Liver (tissue), 9 donors: ENCODE results near the gene MAPK4. TPM values are rescaled to one million over a fixed set of nuclear protein-coding genes. Genes with fewer than 3 reads are reported as not detected.

Experiments used
- DNase-seq: peaks from one replicate; pipeline ENCODE4 v3.0.0-alpha.2; 2017; ENCODE audit warnings: low spot score
- H3K27ac ChIP-seq, 2 donors: one replicate each; pipeline ENCODE4 v1.7.0; 2013; ENCODE audit warnings: inconsistent platforms in 2 of 2, low read length in 2 of 2, control low read depth in 1 of 2, low read depth in 1 of 2, mild to moderate bottlenecking in 1 of 2
- H3K27me3 ChIP-seq, 4 donors: one replicate each; pipeline versions ENCODE4 v1.6.1 to v1.7.0; 2013; ENCODE audit warnings: low read length in 3 of 4, inconsistent platforms in 1 of 4, mild to moderate bottlenecking in 1 of 4, moderate library complexity in 1 of 4; ENCODE audit not compliant: control insufficient read depth in 4 of 4, insufficient read depth in 4 of 4
- H3K36me3 ChIP-seq, 4 donors: one replicate each; pipeline versions ENCODE4 v1.6.1 to v1.7.0; 2013; ENCODE audit warnings: low read length in 3 of 4, mild to moderate bottlenecking in 3 of 4, low read depth in 1 of 4, moderate library complexity in 1 of 4; ENCODE audit not compliant: control insufficient read depth in 4 of 4, insufficient read depth in 3 of 4
- H3K4me1 ChIP-seq, 4 donors: one replicate each; pipeline versions ENCODE4 v1.6.1 to v1.7.0; 2013; ENCODE audit warnings: low read length in 3 of 4, mild to moderate bottlenecking in 3 of 4, moderate library complexity in 1 of 4; ENCODE audit not compliant: control insufficient read depth in 4 of 4, insufficient read depth in 4 of 4
- H3K4me3 ChIP-seq, 3 donors: one replicate each; pipeline versions ENCODE4 v1.6.1 to v1.7.0; 2013; ENCODE audit warnings: low read length in 3 of 3, control low read depth in 1 of 3, low read depth in 1 of 3, mild to moderate bottlenecking in 1 of 3
- H3K9ac ChIP-seq, 2 donors: one replicate each; pipeline ENCODE4 v1.7.0; 2013; ENCODE audit warnings: low read length in 2 of 2, mild to moderate bottlenecking in 2 of 2, moderate library complexity in 2 of 2, control low read depth in 1 of 2, low read depth in 1 of 2
- H3K9me3 ChIP-seq, 4 donors: one replicate each; pipeline versions ENCODE4 v1.6.1 to v1.7.0; 2013; ENCODE audit warnings: low read length in 3 of 4; ENCODE audit not compliant: control insufficient read depth in 4 of 4
- EGR1 ChIP-seq, 2 donors: IDR thresholded peaks; 2 replicates each; pipeline ENCODE4 v1.6.1; 2016 to 2018; ENCODE audit warnings: antibody characterized with exemption in 2 of 2, low read depth in 2 of 2
- FOXA1 ChIP-seq: IDR thresholded peaks from 2 replicates; pipeline ENCODE4 v1.6.1; 2016; ENCODE audit warnings: antibody characterized with exemption
- HNF4A ChIP-seq, 2 donors: conservative IDR thresholded peaks; 2 replicates each; pipeline ENCODE4 v1.6.1; 2016; ENCODE audit warnings: antibody characterized with exemption in 2 of 2, mild to moderate bottlenecking in 2 of 2
- HNF4G ChIP-seq: IDR thresholded peaks from 2 replicates; pipeline ENCODE4 v1.6.1; 2016; ENCODE audit warnings: antibody characterized with exemption
- JUND ChIP-seq, 2 donors: IDR thresholded peaks; 2 replicates each; pipeline ENCODE4 v1.6.1; 2016; ENCODE audit warnings: antibody characterized with exemption in 2 of 2
- NR2F2 ChIP-seq: IDR thresholded peaks from 2 replicates; pipeline ENCODE4 v1.6.1; 2016; ENCODE audit warnings: antibody characterized with exemption
- REST ChIP-seq: IDR thresholded peaks from 2 replicates; pipeline ENCODE4 v1.6.1; 2016; ENCODE audit warnings: antibody characterized with exemption, mild to moderate bottlenecking
- SP1 ChIP-seq: IDR thresholded peaks from 2 replicates; pipeline ENCODE4 v1.6.1; 2018; ENCODE audit warnings: antibody characterized with exemption, mild to moderate bottlenecking
- TAF1 ChIP-seq: conservative IDR thresholded peaks from 2 replicates; pipeline ENCODE4 v1.6.1; 2016; ENCODE audit warnings: antibody characterized with exemption, mild to moderate bottlenecking
- WGBS: extraction: QIAGEN DNeasy Blood & Tissue Kit; methylation state at CpG from one replicate; pipeline ENCODE4 v1.1.7; 2013; 5-methylcytosine and 5-hydroxymethylcytosine counted together
- polyA plus RNA-seq, 2 donors: library from polyadenylated mRNA; stranded (reverse) in 1 of 2; unstranded in 1 of 2; fragments of 200-250 nt in 1 of 2; fragments of >200 nt in 1 of 2; fragmentation: Nextera tagmentation in 1 of 2; extraction: Ambion mirVana in 1 of 2; gene quantifications; one replicate each; pipeline versions ENCODE4 v1.2.1 to v1.2.3, GENCODE V29; 2013 to 2015
- total RNA-seq, 2 donors: library from RNA; depleted of rRNA; stranded (reverse); fragments of >200 nt; gene quantifications; one replicate each; pipeline ENCODE4 v1.2.3, GENCODE V29; 2014
- TF ChIP-seq, protein P1 (sequence below): IDR thresholded peaks from 2 replicates; pipeline ENCODE4 v1.6.1; 2016; ENCODE audit warnings: antibody characterized with exemption
- TF ChIP-seq, protein P2 (sequence below): IDR thresholded peaks from 2 replicates; pipeline ENCODE4 v1.6.1; 2016; ENCODE audit warnings: antibody characterized with exemption
- TF ChIP-seq, protein P3 (sequence below): fragments of 150-350 bp; IDR thresholded peaks from 2 replicates; pipeline ENCODE4 v1.5.1; 2017; ENCODE audit warnings: improper control_type of control experiment, low read depth, low read length; ENCODE audit not compliant: missing input control
- TF ChIP-seq, protein P4 (sequence below): IDR thresholded peaks from 2 replicates; pipeline ENCODE4 v1.6.1; 2016; ENCODE audit warnings: antibody characterized with exemption
- donor health status: healthy.
- donor health status: healthy.
- donor health status: healthy.
- donor health status: healthy.
- donor health status: healthy.

Gene MAPK4
- total and polyA plus RNA-seq, 4 donors = under 0.01 to 4.9 (median 1.5) TPM

DNA sequence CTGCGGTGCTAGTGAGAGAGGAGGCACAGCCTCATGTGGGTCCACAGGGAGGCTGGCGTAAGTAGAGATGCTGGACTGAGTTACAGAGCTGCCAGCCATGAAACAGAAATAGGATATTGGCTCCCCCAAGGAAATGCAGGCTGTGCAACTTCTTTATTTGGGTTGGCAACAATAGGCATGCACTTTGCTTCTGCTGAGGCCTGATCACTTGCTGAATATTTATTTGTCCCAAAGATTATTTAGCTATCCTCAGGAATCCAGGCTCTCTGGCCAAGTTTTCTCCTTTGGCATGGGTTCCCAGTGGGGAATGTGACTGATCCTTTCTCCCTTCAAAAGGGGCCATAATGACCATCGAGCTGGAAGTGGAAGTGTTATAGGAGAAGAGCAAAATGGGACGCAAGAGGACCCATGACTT lies 60.0 kb downstream of the MAPK4 start (continued):
- no peak for TF ChIP-seq REST
- no peak for TF ChIP-seq TAF1
- peak; percentile 62 for TF ChIP-seq SP1
- TF ChIP-seq, protein P1, sequence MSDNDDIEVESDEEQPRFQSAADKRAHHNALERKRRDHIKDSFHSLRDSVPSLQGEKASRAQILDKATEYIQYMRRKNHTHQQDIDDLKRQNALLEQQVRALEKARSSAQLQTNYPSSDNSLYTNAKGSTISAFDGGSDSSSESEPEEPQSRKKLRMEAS = peak; percentile 23

GRCh38 chr18:50620319-50620718 lies 60.4 kb downstream of the MAPK4 start:
- no peak overlapping the region for H3K27ac ChIP-seq
- peaks cover 3 to 11% (median 6%) of the 10 kb centered on the region in 4 donors for H3K4me1 ChIP-seq
- H3K4me3 ChIP-seq = no peak overlapping the region
- H3K36me3 ChIP-seq = no peaks in the 10 kb centered on the region
- no peaks in the 10 kb centered on the region for H3K9me3 ChIP-seq
- no peaks in the 10 kb centered on the region for H3K27me3 ChIP-seq
- no peak overlapping the region for H3K9ac ChIP-seq
- DNase-seq = no peak
- WGBS = 75% methylated on average over 2 of the region's 2 CpGs
- TF ChIP-seq, protein P2, sequence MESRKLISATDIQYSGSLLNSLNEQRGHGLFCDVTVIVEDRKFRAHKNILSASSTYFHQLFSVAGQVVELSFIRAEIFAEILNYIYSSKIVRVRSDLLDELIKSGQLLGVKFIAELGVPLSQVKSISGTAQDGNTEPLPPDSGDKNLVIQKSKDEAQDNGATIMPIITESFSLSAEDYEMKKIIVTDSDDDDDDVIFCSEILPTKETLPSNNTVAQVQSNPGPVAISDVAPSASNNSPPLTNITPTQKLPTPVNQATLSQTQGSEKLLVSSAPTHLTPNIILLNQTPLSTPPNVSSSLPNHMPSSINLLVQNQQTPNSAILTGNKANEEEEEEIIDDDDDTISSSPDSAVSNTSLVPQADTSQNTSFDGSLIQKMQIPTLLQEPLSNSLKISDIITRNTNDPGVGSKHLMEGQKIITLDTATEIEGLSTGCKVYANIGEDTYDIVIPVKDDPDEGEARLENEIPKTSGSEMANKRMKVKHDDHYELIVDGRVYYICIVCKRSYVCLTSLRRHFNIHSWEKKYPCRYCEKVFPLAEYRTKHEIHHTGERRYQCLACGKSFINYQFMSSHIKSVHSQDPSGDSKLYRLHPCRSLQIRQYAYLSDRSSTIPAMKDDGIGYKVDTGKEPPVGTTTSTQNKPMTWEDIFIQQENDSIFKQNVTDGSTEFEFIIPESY = no peak
- TF ChIP-seq JUND (IDR thresholded peaks at IDR 0.05) (no peak), HNF4G (no peak), FOXA1 (no peak), SP1 (no peak), HNF4A (conservative IDR thresholded peaks at IDR 0.05) (no peak)
- TF ChIP-seq, protein P1 = no peak
- TF ChIP-seq, protein P3, sequence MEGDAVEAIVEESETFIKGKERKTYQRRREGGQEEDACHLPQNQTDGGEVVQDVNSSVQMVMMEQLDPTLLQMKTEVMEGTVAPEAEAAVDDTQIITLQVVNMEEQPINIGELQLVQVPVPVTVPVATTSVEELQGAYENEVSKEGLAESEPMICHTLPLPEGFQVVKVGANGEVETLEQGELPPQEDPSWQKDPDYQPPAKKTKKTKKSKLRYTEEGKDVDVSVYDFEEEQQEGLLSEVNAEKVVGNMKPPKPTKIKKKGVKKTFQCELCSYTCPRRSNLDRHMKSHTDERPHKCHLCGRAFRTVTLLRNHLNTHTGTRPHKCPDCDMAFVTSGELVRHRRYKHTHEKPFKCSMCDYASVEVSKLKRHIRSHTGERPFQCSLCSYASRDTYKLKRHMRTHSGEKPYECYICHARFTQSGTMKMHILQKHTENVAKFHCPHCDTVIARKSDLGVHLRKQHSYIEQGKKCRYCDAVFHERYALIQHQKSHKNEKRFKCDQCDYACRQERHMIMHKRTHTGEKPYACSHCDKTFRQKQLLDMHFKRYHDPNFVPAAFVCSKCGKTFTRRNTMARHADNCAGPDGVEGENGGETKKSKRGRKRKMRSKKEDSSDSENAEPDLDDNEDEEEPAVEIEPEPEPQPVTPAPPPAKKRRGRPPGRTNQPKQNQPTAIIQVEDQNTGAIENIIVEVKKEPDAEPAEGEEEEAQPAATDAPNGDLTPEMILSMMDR = no peak
- TF ChIP-seq, protein P4, sequence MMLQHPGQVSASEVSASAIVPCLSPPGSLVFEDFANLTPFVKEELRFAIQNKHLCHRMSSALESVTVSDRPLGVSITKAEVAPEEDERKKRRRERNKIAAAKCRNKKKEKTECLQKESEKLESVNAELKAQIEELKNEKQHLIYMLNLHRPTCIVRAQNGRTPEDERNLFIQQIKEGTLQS = no peak

- WGBS = 84% methylated on average over 2 of the region's 2 CpGs
- H3K27me3 ChIP-seq = no peaks in the 10 kb centered on the region
- no peak for DNase-seq
- peaks cover 3 to 10% (median 5%) of the 10 kb centered on the region in 4 donors for H3K4me1 ChIP-seq
- no peak overlapping the region for H3K9ac ChIP-seq
- no peaks in the 10 kb centered on the region for H3K9me3 ChIP-seq
- H3K4me3 ChIP-seq = no peak overlapping the region
- H3K27ac ChIP-seq = no peak overlapping the region
- TF ChIP-seq REST = no peak
- TF ChIP-seq, protein P1 = no peak
- no peak for TF ChIP-seq EGR1 (IDR thresholded peaks at IDR 0.05; ENCODE audit: low read depth in 2 of 2)
- TF ChIP-seq NR2F2 = no peak
- no peak for TF ChIP-seq SP1
- no peaks in the 10 kb centered on the region for H3K36me3 ChIP-seq
Measured at GRCh38 chr18:50621366-50621765, 61.5 kb downstream of the MAPK4 start.
